A673 (cell line): ENCODE measurements around the gene CCDC85C. TPM values are rescaled to one million over a fixed set of nuclear protein-coding genes. Genes with fewer than 3 reads are reported as not detected.

ENCODE experiments used
- BruUV-seq: library from RNA; stranded (reverse); fragments of 400-500 nt; replicated peaks from 2 replicates; lab custom pipeline; 2021; lab: Mats Ljungman, UMichigan
- CTCF ChIA-PET: fragments of 300-600 bp; sonication (Branson Sonifier 250); formaldehyde crosslinking; loops from one replicate; lab custom pipeline; 2022; ENCODE audit warnings: antibody characterized with exemption; lab: Charles Lee
- POLR2A ChIA-PET: fragments of 300-600 bp; sonication (Branson Sonifier 250); formaldehyde crosslinking; loops from one replicate; lab custom pipeline; 2022; ENCODE audit warnings: antibody characterized with exemption; ENCODE audit not compliant: low non-redundant PET; lab: Charles Lee
- DNase-seq: peaks from one replicate; pipeline ENCODE4 v3.0.0-alpha.2; 2015; ENCODE audit warnings: low spot score
- H3K27ac ChIP-seq: fragments of 200-600 bp; sonication (generic); 2 replicates; pipeline ENCODE4 v1.5.1; 2016; ENCODE audit warnings: mixed run types, low read depth, mild to moderate bottlenecking, mixed read lengths, antibody characterized with exemption, low read length; ENCODE audit not compliant: poor library complexity, severe bottlenecking
- H3K27me3 ChIP-seq: fragments of 200-600 bp; sonication (generic); replicated peaks from 2 replicates; pipeline ENCODE4 v1.6.1; 2017; ENCODE audit warnings: mixed run types, low read depth, mild to moderate bottlenecking, mixed read lengths, antibody characterized with exemption, low read length; ENCODE audit not compliant: insufficient read depth, poor library complexity
- H3K36me3 ChIP-seq: fragments of 200-600 bp; sonication (generic); 2 replicates; pipeline ENCODE4 v1.6.1; 2016; ENCODE audit warnings: mixed run types, mild to moderate bottlenecking, mixed read lengths, antibody characterized with exemption, low read length; ENCODE audit not compliant: insufficient read depth, poor library complexity, severe bottlenecking
- H3K4me1 ChIP-seq: fragments of 200-600 bp; sonication (generic); 2 replicates; pipeline ENCODE4 v1.6.1; 2017; ENCODE audit warnings: mixed run types, mild to moderate bottlenecking, mixed read lengths, antibody characterized with exemption, low read length; ENCODE audit not compliant: insufficient read depth, poor library complexity, severe bottlenecking
- H3K4me3 ChIP-seq: fragments of 200-600 bp; sonication (generic); 2 replicates; pipeline ENCODE4 v1.5.1; 2016; ENCODE audit warnings: low read depth, mixed run types, mild to moderate bottlenecking, mixed read lengths, low read length; ENCODE audit not compliant: poor library complexity, severe bottlenecking
- H3K9me3 ChIP-seq: fragments of 200-600 bp; sonication (generic); 2 replicates; pipeline ENCODE4 v1.6.1; 2016; ENCODE audit warnings: mixed run types, low read depth, mild to moderate bottlenecking, mixed read lengths, antibody characterized with exemption, low read length; ENCODE audit not compliant: poor library complexity, severe bottlenecking
- CTCF ChIP-seq: fragments of 300-800, 200-600 bp; sonication (generic); conservative IDR thresholded peaks from 2 replicates; pipeline ENCODE4 v1.5.1; 2017; ENCODE audit warnings: low read depth, mild to moderate bottlenecking, antibody characterized with exemption, low read length, moderate library complexity, mixed read lengths
- EZH2 ChIP-seq: fragments of 200-600 bp; sonication (generic); IDR thresholded peaks from 2 replicates; pipeline ENCODE4 v1.6.1; 2017; ENCODE audit warnings: borderline replicate concordance, low read depth, mild to moderate bottlenecking, mixed read lengths, antibody characterized with exemption, low read length; ENCODE audit not compliant: poor library complexity, severe bottlenecking
- intact Hi-C: fragments of 100-400 bp; cut with micrococcal nuclease; formaldehyde crosslinking; loops from one replicate; pipeline ENCODE4 v1.10.0; 2022; ENCODE audit not compliant: unreplicated experiment
- total RNA-seq: library from RNA; stranded (reverse); gene quantifications from 2 replicates; pipeline ENCODE4 v1.2.3, GENCODE V29; 2021

CCDC85C gene
- total RNA-seq, 1 experiment from 2014 or later, result 24.6 TPM

GRCh38 chr14:99473458-99473857, 130.5 kb downstream of the CCDC85C start:
- peak; percentile 6 for DNase-seq
- Histone ChIP-seq H3K4me3 (no peak overlapping the region), H3K9me3 (no peaks in the 10 kb centered on the region), H3K36me3 (no peaks in the 10 kb centered on the region), H3K27me3 (no peaks in the 10 kb centered on the region), H3K27ac (no peak overlapping the region), H3K4me1 (peaks cover 40% of the 10 kb centered on the region)
- BruUV-seq, result no TSS peak
- TF ChIP-seq CTCF (no peak), EZH2 (no peak)
- POLR2A ChIA-PET, result no interaction called here
- intact Hi-C loops, result no loop called here
- CTCF ChIA-PET, result no interaction called here

GRCh38 chr14:99472937-99473336, 131.1 kb downstream of the CCDC85C start:
- Histone ChIP-seq H3K36me3 (no peaks in the 10 kb centered on the region), H3K27me3 (no peaks in the 10 kb centered on the region), H3K27ac (no peak overlapping the region), H3K4me3 (no peak overlapping the region), H3K4me1 (peaks cover 37% of the 10 kb centered on the region), H3K9me3 (no peaks in the 10 kb centered on the region)
- no peak for TF ChIP-seq CTCF
- TF ChIP-seq EZH2, result no peak
- no TSS peak for BruUV-seq
- ChIA-PET CTCF (no interaction called here), POLR2A (no interaction called here)
- no peak for DNase-seq
- intact Hi-C loops, result no loop called here

GRCh38 chr14:99471731-99472130, 132.3 kb downstream of the CCDC85C start:
- no peak overlapping the region for H3K27ac ChIP-seq
- no TSS peak for BruUV-seq
- no peaks in the 10 kb centered on the region for H3K9me3 ChIP-seq
- POLR2A ChIA-PET, result no interaction called here
- H3K36me3 ChIP-seq, result no peaks in the 10 kb centered on the region
- CTCF ChIA-PET, result no interaction called here
- TF ChIP-seq CTCF (no peak), EZH2 (no peak)
- peaks cover 41% of the 10 kb centered on the region for H3K4me1 ChIP-seq
- intact Hi-C loops, result no loop called here
- no peak for DNase-seq
- H3K4me3 ChIP-seq, result no peak overlapping the region
- no peaks in the 10 kb centered on the region for H3K27me3 ChIP-seq
